GM18498 (cell line): Measurements from ENCODE around the gene DCX.
"Not testable (repeated sequence)": the region's sequence is repeated elsewhere in the genome, so short reads cannot be mapped to it uniquely, and the experiment has no call there.

ENCODE experiments used
- ATAC-seq: cut with Tn5 transposase; IDR thresholded peaks from one replicate; pipeline ENCODE4 v1.9.1; 2021; ENCODE audit warnings: mild to moderate bottlenecking, moderate library complexity; ENCODE audit not compliant: unreplicated experiment

Gene DCX

GRCh38 chrX:111375747-111376146, 36.2 kb downstream of the DCX start:
- ATAC-seq, result no peak

- no peak for ATAC-seq
Measured at GRCh38 chrX:111372086-111372485, 39.9 kb downstream of the DCX start.

GRCh38 chrX:111365770-111366325, 46.1 kb downstream of the DCX start:
- ATAC-seq, result no peak

GRCh38 chrX:111363741-111364140, 48.3 kb downstream of the DCX start:
- ATAC-seq, result no peak

GRCh38 chrX:111361751-111362150, 50.2 kb downstream of the DCX start:
- no peak for ATAC-seq

- ATAC-seq, result no peak
Measured at GRCh38 chrX:111360839-111361238, 51.2 kb downstream of the DCX start.

GRCh38 chrX:111355523-111356115, 56.4 kb downstream of the DCX start:
- no peak for ATAC-seq

GRCh38 chrX:111354496-111354895, 57.5 kb downstream of the DCX start:
- ATAC-seq, result no peak

- ATAC-seq, result no peak
Measured at GRCh38 chrX:111353793-111354192, 58.2 kb downstream of the DCX start.

GRCh38 chrX:111352424-111352823, 59.6 kb downstream of the DCX start:
- no peak for ATAC-seq

GRCh38 chrX:111349934-111350333, 62.1 kb downstream of the DCX start:
- no peak for ATAC-seq

- no peak for ATAC-seq
Measured at GRCh38 chrX:111349101-111349500, 62.9 kb downstream of the DCX start.

GRCh38 chrX:111348429-111348828, 63.6 kb downstream of the DCX start:
- no peak for ATAC-seq

- not testable (repeated sequence) for ATAC-seq
Measured at GRCh38 chrX:111346150-111346549, 65.8 kb downstream of the DCX start.

GRCh38 chrX:111340054-111340453, 71.9 kb downstream of the DCX start:
- no peak for ATAC-seq

GRCh38 chrX:111339212-111339611, 72.8 kb downstream of the DCX start:
- ATAC-seq, result no peak

GRCh38 chrX:111338095-111338698, 73.8 kb downstream of the DCX start:
- ATAC-seq, result no peak

- ATAC-seq, result no peak
Measured at GRCh38 chrX:111337067-111337637, 74.8 kb downstream of the DCX start.

- ATAC-seq, result no peak
Measured at GRCh38 chrX:111336141-111336540, 75.9 kb downstream of the DCX start.

GRCh38 chrX:111329370-111329769, 82.6 kb downstream of the DCX start:
- ATAC-seq, result no peak

GRCh38 chrX:111328858-111329257, 83.1 kb downstream of the DCX start:
- ATAC-seq, result no peak

- no peak for ATAC-seq
Measured at GRCh38 chrX:111322231-111322855, 89.6 kb downstream of the DCX start.
